ENCODE data around the gene ENAH.

ENAH gene

DNA sequence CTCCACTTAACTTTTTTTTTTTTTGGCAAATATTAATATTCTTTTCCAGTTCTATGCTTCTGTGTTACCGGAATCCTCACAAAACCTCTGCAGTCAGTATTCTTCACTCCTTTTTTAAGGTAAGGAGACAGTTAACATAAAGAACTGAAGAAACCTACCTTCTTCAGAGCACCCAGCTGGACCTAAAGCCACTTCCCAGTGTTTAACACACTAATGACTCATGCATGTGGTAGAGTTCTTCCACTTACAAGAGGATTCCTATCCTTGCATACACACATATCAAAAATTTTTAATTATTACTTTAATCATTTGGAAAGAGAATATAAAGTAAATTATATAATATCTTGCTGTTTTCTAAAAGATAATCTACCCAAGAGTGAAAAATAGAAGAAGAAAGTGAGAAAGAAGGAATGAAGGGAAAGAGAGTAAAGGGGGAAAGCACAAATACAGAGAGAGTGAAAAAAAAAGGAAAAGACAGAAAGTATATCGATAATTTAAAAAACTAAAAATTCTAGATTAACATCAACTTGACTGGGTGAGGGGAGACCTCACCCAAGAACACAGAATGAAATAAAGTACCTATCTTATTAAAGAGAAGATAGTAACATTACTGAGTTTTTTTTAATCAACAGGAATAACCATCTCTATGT lies 54.9 kb downstream of the ENAH start:
- H3K4me3 ChIP-seq (ENCODE audit: control insufficient read depth in 1 of 7, extremely low read depth in 1 of 7, insufficient read depth in 4 of 7, low read depth in 2 of 7, low read length in 6 of 7) = no peak overlapping the region
- ChIA-PET CTCF (no interaction called here), POLR2A (no interaction called here)
- 100% methylated on average over 1 of the region's 2 CpGs for WGBS (ENCODE audit: insufficient coverage)
- no peak for DNase-seq
- no peaks in the 10 kb centered on the region for H3K36me3 ChIP-seq (ENCODE audit: control insufficient read depth in 4 of 4, insufficient read depth in 4 of 4, low read length in 3 of 4)
- peaks cover 0 to 1% (median 0%) of the 10 kb centered on the region in 5 experiments for H3K27me3 ChIP-seq (replicated peaks in 2 of 5; ENCODE audit: control insufficient read depth in 4 of 5, insufficient read depth in 5 of 5, low read length in 4 of 5)
- no peak overlapping the region for H3K27ac ChIP-seq (ENCODE audit: insufficient read depth in 1 of 2, low read depth in 1 of 2, low read length in 2 of 2, poor library complexity in 1 of 2, severe bottlenecking in 2 of 2)
- peaks cover 0 to 7% (median 0%) of the 10 kb centered on the region in 5 experiments for H3K9me3 ChIP-seq (ENCODE audit: control extremely low read depth in 1 of 5, control insufficient read depth in 4 of 5, insufficient read depth in 2 of 5, low read depth in 1 of 5, low read length in 4 of 5)
- no peaks in the 10 kb centered on the region for H3K4me1 ChIP-seq (ENCODE audit: control extremely low read depth in 1 of 4, control insufficient read depth in 4 of 4, insufficient read depth in 4 of 4, low read length in 3 of 4)

DNA sequence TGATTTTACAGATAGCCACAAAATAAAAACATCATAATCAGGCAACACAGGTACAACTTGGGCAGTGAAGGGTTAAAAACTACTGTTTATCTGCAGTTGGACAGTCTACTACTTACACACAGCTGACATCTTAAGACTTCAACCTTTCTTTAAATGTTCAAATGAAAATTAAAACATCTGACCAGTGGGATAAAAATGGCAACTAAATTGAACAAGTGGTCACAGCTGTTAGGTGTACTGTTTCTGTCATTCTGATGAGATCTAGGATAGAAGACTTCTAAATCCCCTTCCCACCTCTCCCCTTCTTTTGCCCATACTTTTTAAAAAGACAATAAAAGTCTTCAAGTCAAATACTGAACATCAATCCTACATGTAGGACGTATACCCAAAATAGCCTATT lies 56.2 kb downstream of the ENAH start:
- Histone ChIP-seq H3K4me1 (ENCODE audit: control extremely low read depth in 1 of 4, control insufficient read depth in 4 of 4, insufficient read depth in 4 of 4, low read length in 3 of 4) (no peaks in the 10 kb centered on the region), H3K27ac (ENCODE audit: insufficient read depth in 1 of 2, low read depth in 1 of 2, low read length in 2 of 2, poor library complexity in 1 of 2, severe bottlenecking in 2 of 2) (no peak overlapping the region), H3K36me3 (ENCODE audit: control insufficient read depth in 4 of 4, insufficient read depth in 4 of 4, low read length in 3 of 4) (no peaks in the 10 kb centered on the region), H3K27me3 (replicated peaks in 2 of 5; ENCODE audit: control insufficient read depth in 4 of 5, insufficient read depth in 5 of 5, low read length in 4 of 5) (peaks cover 0 to 1% (median 0%) of the 10 kb centered on the region in 5 experiments), H3K4me3 (ENCODE audit: control insufficient read depth in 1 of 7, extremely low read depth in 1 of 7, insufficient read depth in 4 of 7, low read depth in 2 of 7, low read length in 6 of 7) (no peak overlapping the region), H3K9me3 (ENCODE audit: control extremely low read depth in 1 of 5, control insufficient read depth in 4 of 5, insufficient read depth in 2 of 5, low read depth in 1 of 5, low read length in 4 of 5) (peaks cover 0 to 7% (median 0%) of the 10 kb centered on the region in 5 experiments)
- no CpG with 5 or more reads among the region's 1 CpG for WGBS (ENCODE audit: insufficient coverage)
- DNase-seq = no peak
- CTCF ChIA-PET = no interaction called here
- POLR2A ChIA-PET = no interaction called here

DNA sequence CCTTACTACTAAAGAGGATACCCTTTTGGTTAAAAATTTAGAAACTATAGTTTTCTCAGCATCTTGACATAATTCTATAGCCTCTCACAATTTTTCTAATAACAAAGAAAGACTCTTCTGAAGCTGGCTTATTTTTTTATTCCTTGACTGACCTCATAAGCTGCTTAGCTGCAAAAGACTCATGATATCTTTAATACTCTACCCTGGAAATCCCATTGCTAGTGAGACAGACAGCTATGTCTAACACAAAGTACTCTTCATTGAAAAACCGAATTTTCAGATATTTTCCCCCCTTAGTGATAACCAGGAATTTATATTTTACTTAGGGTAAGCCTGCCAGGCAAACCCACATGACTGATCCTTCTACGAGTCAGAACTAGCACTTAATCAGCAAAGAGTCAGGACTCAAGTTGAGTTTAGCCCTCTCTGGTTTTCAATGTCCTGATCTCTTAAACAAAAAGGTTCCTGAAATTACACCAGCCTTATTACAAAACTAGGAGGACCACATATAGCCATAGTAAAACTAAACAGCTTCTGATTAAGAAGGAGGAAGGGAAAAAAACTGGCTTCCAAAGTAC lies 56.9 kb downstream of the ENAH start:
- CTCF ChIA-PET = interaction anchor here (1.0 kb wide), 1 partner anchor 176 kb away, joined by 3 read pairs; no protein-coding TSS in a partner anchor
- POLR2A ChIA-PET = no interaction called here
- Histone ChIP-seq H3K4me3 (ENCODE audit: control insufficient read depth in 1 of 7, extremely low read depth in 1 of 7, insufficient read depth in 4 of 7, low read depth in 2 of 7, low read length in 6 of 7) (no peak overlapping the region), H3K36me3 (ENCODE audit: control insufficient read depth in 4 of 4, insufficient read depth in 4 of 4, low read length in 3 of 4) (no peaks in the 10 kb centered on the region), H3K4me1 (ENCODE audit: control extremely low read depth in 1 of 4, control insufficient read depth in 4 of 4, insufficient read depth in 4 of 4, low read length in 3 of 4) (no peaks in the 10 kb centered on the region), H3K27ac (ENCODE audit: insufficient read depth in 1 of 2, low read depth in 1 of 2, low read length in 2 of 2, poor library complexity in 1 of 2, severe bottlenecking in 2 of 2) (no peak overlapping the region), H3K27me3 (replicated peaks in 2 of 5; ENCODE audit: control insufficient read depth in 4 of 5, insufficient read depth in 5 of 5, low read length in 4 of 5) (peaks cover 0 to 1% (median 0%) of the 10 kb centered on the region in 5 experiments), H3K9me3 (ENCODE audit: control extremely low read depth in 1 of 5, control insufficient read depth in 4 of 5, insufficient read depth in 2 of 5, low read depth in 1 of 5, low read length in 4 of 5) (peaks cover 0 to 7% (median 0%) of the 10 kb centered on the region in 5 experiments)
- WGBS (ENCODE audit: insufficient coverage) = no CpG with 5 or more reads among the region's 2 CpGs
- no peak for DNase-seq

DNA sequence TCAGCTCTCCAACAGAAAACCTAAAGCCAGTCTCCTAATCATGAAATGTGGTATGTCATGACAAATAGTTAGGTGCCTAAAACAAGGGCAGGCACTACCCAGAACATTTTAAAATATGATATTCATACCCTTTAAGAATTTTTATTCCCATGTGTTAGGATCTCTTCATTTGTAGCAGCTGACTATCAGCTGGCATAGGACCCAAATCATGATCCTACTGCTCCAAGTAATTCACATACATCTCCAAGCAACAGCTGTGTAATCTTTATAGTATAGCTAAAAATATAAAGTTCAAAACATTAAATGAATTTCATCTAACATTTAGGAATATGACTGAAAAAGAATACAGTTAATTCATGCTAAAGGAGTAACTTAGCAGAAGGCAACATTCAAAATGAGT lies 57.5 kb downstream of the ENAH start:
- no peaks in the 10 kb centered on the region for H3K36me3 ChIP-seq (ENCODE audit: control insufficient read depth in 4 of 4, insufficient read depth in 4 of 4, low read length in 3 of 4)

DNA sequence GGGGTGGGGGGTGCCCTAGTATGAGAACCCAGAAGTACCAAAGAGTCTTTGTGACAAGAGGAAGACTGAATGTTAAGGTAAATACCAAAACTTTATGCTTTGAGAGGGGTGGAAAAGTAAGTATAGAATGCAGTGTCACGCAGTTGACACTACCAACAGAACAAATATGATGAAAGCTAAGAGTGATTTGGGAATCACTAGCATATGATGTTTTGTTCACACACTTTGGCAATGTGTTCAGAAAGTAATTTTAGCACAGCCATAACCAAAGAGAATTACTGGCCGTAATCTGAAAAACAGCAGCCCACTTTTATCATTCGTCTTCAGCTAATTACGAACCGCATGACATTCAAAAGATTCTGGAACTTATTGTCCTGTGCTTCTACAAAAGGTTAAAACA lies 59.5 kb downstream of the ENAH start:
- H3K36me3 ChIP-seq (ENCODE audit: control insufficient read depth in 4 of 4, insufficient read depth in 4 of 4, low read length in 3 of 4) = no peaks in the 10 kb centered on the region
- 100% methylated on average over 1 of the region's 5 CpGs for WGBS (ENCODE audit: insufficient coverage)
- no peaks in the 10 kb centered on the region for H3K9me3 ChIP-seq (ENCODE audit: control extremely low read depth in 1 of 5, control insufficient read depth in 4 of 5, insufficient read depth in 2 of 5, low read depth in 1 of 5, low read length in 4 of 5)
- H3K27me3 ChIP-seq (replicated peaks in 2 of 5; ENCODE audit: control insufficient read depth in 4 of 5, insufficient read depth in 5 of 5, low read length in 4 of 5) = peaks cover 0 to 1% (median 0%) of the 10 kb centered on the region in 5 experiments
- ChIA-PET POLR2A (no interaction called here), CTCF (no interaction called here)
- no peak for DNase-seq
- no peaks in the 10 kb centered on the region for H3K4me1 ChIP-seq (ENCODE audit: control extremely low read depth in 1 of 4, control insufficient read depth in 4 of 4, insufficient read depth in 4 of 4, low read length in 3 of 4)
- no peak overlapping the region for H3K27ac ChIP-seq (ENCODE audit: insufficient read depth in 1 of 2, low read depth in 1 of 2, low read length in 2 of 2, poor library complexity in 1 of 2, severe bottlenecking in 2 of 2)
- no peak overlapping the region for H3K4me3 ChIP-seq (ENCODE audit: control insufficient read depth in 1 of 7, extremely low read depth in 1 of 7, insufficient read depth in 4 of 7, low read depth in 2 of 7, low read length in 6 of 7)

More for the DNA sequence above, 57.5 kb downstream of the ENAH start:
- CTCF ChIA-PET = interaction anchor here (0.6 to 1.0 kb wide), 3 partner anchors 72 to 591 kb away, joined by 3 read pairs; no protein-coding TSS in a partner anchor
- Histone ChIP-seq H3K9me3 (ENCODE audit: control extremely low read depth in 1 of 5, control insufficient read depth in 4 of 5, insufficient read depth in 2 of 5, low read depth in 1 of 5, low read length in 4 of 5) (peaks cover 0 to 5% (median 0%) of the 10 kb centered on the region in 5 experiments), H3K27ac (ENCODE audit: insufficient read depth in 1 of 2, low read depth in 1 of 2, low read length in 2 of 2, poor library complexity in 1 of 2, severe bottlenecking in 2 of 2) (no peak overlapping the region), H3K4me3 (ENCODE audit: control insufficient read depth in 1 of 7, extremely low read depth in 1 of 7, insufficient read depth in 4 of 7, low read depth in 2 of 7, low read length in 6 of 7) (no peak overlapping the region), H3K27me3 (replicated peaks in 2 of 5; ENCODE audit: control insufficient read depth in 4 of 5, insufficient read depth in 5 of 5, low read length in 4 of 5) (peaks cover 0 to 1% (median 0%) of the 10 kb centered on the region in 5 experiments), H3K4me1 (ENCODE audit: control extremely low read depth in 1 of 4, control insufficient read depth in 4 of 4, insufficient read depth in 4 of 4, low read length in 3 of 4) (no peaks in the 10 kb centered on the region)
- no peak for DNase-seq
- POLR2A ChIA-PET = interaction anchor here (0.6 kb wide), 1 partner anchor 11 kb away, joined by 3 read pairs; no protein-coding TSS in a partner anchor

DNA sequence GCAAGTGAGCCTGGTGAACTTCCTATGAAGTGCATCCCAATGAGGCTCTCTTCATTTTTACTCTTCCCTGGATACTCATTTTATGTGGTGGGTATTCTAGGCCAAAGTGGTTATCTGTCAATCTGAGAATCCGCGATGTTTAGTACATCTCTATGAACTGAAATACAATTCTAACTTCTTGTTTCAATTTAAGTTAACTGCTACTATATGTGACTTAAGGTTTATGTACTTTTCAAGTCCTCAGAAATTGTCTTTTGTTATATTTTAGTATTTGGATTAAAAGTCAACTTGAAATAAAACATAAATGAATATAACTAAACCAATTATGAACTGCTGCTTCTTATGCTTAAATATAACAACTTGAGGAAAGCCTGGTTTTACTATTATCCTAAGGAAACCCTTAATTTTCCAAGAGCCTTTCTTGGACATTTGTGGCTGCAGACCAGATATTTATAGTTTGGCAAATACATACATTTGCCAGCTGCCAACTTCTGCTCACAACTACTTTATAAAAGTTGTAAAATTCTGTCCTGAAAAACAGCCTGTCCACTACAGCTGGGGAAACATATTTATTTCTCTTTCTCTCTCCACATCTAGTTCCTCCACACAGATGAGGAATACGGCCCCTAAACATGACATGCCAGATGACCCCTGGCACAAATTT lies 60.4 kb downstream of the ENAH start:
- POLR2A ChIA-PET = no interaction called here
- H3K9me3 ChIP-seq (ENCODE audit: control extremely low read depth in 1 of 5, control insufficient read depth in 4 of 5, insufficient read depth in 2 of 5, low read depth in 1 of 5, low read length in 4 of 5) = no peaks in the 10 kb centered on the region
- WGBS (ENCODE audit: insufficient coverage) = 100% methylated on average over 1 of the region's 3 CpGs
- H3K36me3 ChIP-seq (ENCODE audit: control insufficient read depth in 4 of 4, insufficient read depth in 4 of 4, low read length in 3 of 4) = no peaks in the 10 kb centered on the region
- no peak for DNase-seq
- H3K27ac ChIP-seq (ENCODE audit: insufficient read depth in 1 of 2, low read depth in 1 of 2, low read length in 2 of 2, poor library complexity in 1 of 2, severe bottlenecking in 2 of 2) = no peak overlapping the region
- no peaks in the 10 kb centered on the region for H3K4me1 ChIP-seq (ENCODE audit: control extremely low read depth in 1 of 4, control insufficient read depth in 4 of 4, insufficient read depth in 4 of 4, low read length in 3 of 4)
- CTCF ChIA-PET = no interaction called here
- H3K27me3 ChIP-seq (replicated peaks in 2 of 5; ENCODE audit: control insufficient read depth in 4 of 5, insufficient read depth in 5 of 5, low read length in 4 of 5) = peaks cover 0 to 1% (median 0%) of the 10 kb centered on the region in 5 experiments
- H3K4me3 ChIP-seq (ENCODE audit: control insufficient read depth in 1 of 7, extremely low read depth in 1 of 7, insufficient read depth in 4 of 7, low read depth in 2 of 7, low read length in 6 of 7) = no peak overlapping the region

DNA sequence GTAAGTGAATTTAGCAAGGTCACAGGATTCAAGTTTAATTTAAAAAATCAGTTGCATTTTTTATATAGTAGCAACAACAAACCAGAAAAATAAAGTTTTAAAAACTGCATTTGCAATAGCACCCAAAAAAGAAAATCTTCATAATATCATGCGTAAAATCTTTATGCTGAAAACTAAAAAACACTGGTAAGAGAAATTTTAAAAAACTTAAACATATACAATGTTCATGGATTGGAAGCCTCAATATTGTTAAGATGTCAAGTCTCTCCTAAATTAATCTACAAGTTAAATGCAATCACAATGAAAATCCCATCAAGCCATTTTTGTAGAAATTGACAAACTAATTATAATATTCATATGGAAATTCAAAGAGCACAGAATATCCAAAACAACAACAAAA lies 65.6 kb downstream of the ENAH start:
- no peaks in the 10 kb centered on the region for H3K4me1 ChIP-seq (ENCODE audit: control extremely low read depth in 1 of 4, control insufficient read depth in 4 of 4, insufficient read depth in 4 of 4, low read length in 3 of 4)
- no peak overlapping the region for H3K27ac ChIP-seq (ENCODE audit: insufficient read depth in 1 of 2, low read depth in 1 of 2, low read length in 2 of 2, poor library complexity in 1 of 2, severe bottlenecking in 2 of 2)
- no peak overlapping the region for H3K4me3 ChIP-seq (ENCODE audit: control insufficient read depth in 1 of 7, extremely low read depth in 1 of 7, insufficient read depth in 4 of 7, low read depth in 2 of 7, low read length in 6 of 7)
- no peaks in the 10 kb centered on the region for H3K9me3 ChIP-seq (ENCODE audit: control extremely low read depth in 1 of 5, control insufficient read depth in 4 of 5, insufficient read depth in 2 of 5, low read depth in 1 of 5, low read length in 4 of 5)
- H3K36me3 ChIP-seq (ENCODE audit: control insufficient read depth in 4 of 4, insufficient read depth in 4 of 4, low read length in 3 of 4) = no peaks in the 10 kb centered on the region
- H3K27me3 ChIP-seq (replicated peaks in 2 of 5; ENCODE audit: control insufficient read depth in 4 of 5, insufficient read depth in 5 of 5, low read length in 4 of 5) = no peaks in the 10 kb centered on the region
- DNase-seq = no peak
- WGBS (ENCODE audit: insufficient coverage) = no CpG with 5 or more reads among the region's 1 CpG
- CTCF ChIA-PET = no interaction called here
- POLR2A ChIA-PET = no interaction called here

Measured in common myeloid progenitor, CD34-positive (primary cell).